Stimulated activated CD8-positive, alpha-beta memory T cell treated with anti-CD3 and anti-CD28 coated beads, Interleukin-15, amount 100 ng/mL, for 4 hours (primary cell): ENCODE results near the gene TRIM44.
"Not testable (repeated sequence)": the region's sequence is repeated elsewhere in the genome, so short reads cannot be mapped to it uniquely, and the experiment has no call there.

ENCODE experiments used
- DNase-seq, 2 donors: peaks; one replicate each; pipeline ENCODE4 v3.0.0-alpha.2; 2020; ENCODE audit warnings: low read depth in 2 of 2

Gene TRIM44

GRCh38 chr11:35852056-35852455, 189.5 kb downstream of the TRIM44 start:
- DNase-seq, result no peak

GRCh38 chr11:35853971-35854370, 191.4 kb downstream of the TRIM44 start:
- DNase-seq, result no peak

GRCh38 chr11:35855671-35856070, 193.1 kb downstream of the TRIM44 start:
- DNase-seq, result no peak

GRCh38 chr11:35856259-35856658, 193.7 kb downstream of the TRIM44 start:
- no peak for DNase-seq

GRCh38 chr11:35856756-35857155, 194.2 kb downstream of the TRIM44 start:
- DNase-seq, result no peak

GRCh38 chr11:35857922-35858321, 195.3 kb downstream of the TRIM44 start:
- DNase-seq, result no peak

- no peak for DNase-seq
Measured at GRCh38 chr11:35859301-35859700, 196.7 kb downstream of the TRIM44 start.

- not testable (repeated sequence) for DNase-seq
Measured at GRCh38 chr11:35860194-35860593, 197.6 kb downstream of the TRIM44 start.

- no peak for DNase-seq
Measured at GRCh38 chr11:35861191-35861590, 198.6 kb downstream of the TRIM44 start.

GRCh38 chr11:35862666-35863065, 200.1 kb downstream of the TRIM44 start:
- DNase-seq, result no peak

- no peak for DNase-seq
Measured at GRCh38 chr11:35864131-35864530, 201.6 kb downstream of the TRIM44 start.

GRCh38 chr11:35866601-35867000, 204.0 kb downstream of the TRIM44 start:
- no peak for DNase-seq
